ENCODE results near the gene SMCO2. TPM values are rescaled to one million over a fixed set of nuclear protein-coding genes. Genes with fewer than 3 reads are reported as not detected.

The SMCO2 gene
- total RNA-seq, 1 donor = not detected

GRCh38 chr12:27534060-27534764 lies 87.7 kb downstream of the SMCO2 start:
- no peak overlapping the region for H3K4me3 ChIP-seq (ENCODE audit: low read depth, low read length)
- TF ChIP-seq CTCF (IDR thresholded peaks at IDR 0.05; ENCODE audit: insufficient read depth, low read length) = no peak
- DNase-seq (ENCODE audit: low read depth) = no peak

- H3K4me3 ChIP-seq (ENCODE audit: low read depth, low read length) = no peak overlapping the region
- no peak for TF ChIP-seq CTCF (IDR thresholded peaks at IDR 0.05; ENCODE audit: insufficient read depth, low read length)
- DNase-seq (ENCODE audit: low read depth) = no peak
Observed at GRCh38 chr12:27534765-27535161, 88.2 kb downstream of the SMCO2 start.

GRCh38 chr12:27535318-27535717 lies 88.8 kb downstream of the SMCO2 start:
- H3K4me3 ChIP-seq (ENCODE audit: low read depth, low read length) = no peak overlapping the region
- DNase-seq (ENCODE audit: low read depth) = no peak
- no peak for TF ChIP-seq CTCF (IDR thresholded peaks at IDR 0.05; ENCODE audit: insufficient read depth, low read length)

DNA sequence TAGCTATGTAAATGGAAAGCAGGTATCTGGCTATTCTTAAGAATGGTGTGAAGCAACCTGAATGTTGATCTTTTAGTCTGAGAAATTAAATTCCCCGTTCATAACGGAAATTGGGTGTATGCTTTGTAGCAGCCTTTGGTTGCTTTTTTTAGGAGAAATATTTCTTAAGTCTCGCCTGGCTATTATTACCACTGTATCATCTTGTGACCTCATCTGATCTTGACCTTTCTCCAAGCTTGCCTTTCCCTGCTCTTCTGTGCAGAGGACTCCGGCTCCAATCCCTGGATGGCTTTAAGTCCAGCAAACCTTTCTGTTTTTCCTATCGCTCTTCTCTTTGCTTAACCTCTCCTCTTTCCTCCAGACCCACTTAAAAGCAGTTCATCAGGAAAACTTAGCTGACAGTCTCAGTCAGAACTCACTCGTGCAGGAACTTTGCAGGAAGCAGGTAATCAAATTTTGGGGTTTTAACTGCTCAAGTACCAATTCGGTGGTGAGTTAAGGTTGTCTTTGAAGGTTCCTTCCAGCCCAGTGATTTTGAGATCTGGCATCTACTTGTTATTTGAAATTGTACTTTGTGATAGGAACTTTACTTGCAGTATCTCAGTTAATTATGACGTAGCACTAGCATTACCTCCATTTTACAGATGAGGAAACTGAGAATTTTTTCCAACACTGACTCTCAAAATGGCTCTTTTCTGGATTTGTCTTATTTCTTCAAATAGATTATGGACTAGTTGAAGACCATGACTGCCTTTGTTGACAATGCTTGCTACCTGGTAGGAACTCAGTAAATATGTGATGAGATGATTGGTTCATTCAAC lies 91.5 kb downstream of the SMCO2 start:
- TF ChIP-seq CTCF (IDR thresholded peaks at IDR 0.05; ENCODE audit: insufficient read depth, low read length) = no peak
- DNase-seq (ENCODE audit: low read depth) = peak; percentile 51
- no peak overlapping the region for H3K4me3 ChIP-seq (ENCODE audit: low read depth, low read length)

DNA sequence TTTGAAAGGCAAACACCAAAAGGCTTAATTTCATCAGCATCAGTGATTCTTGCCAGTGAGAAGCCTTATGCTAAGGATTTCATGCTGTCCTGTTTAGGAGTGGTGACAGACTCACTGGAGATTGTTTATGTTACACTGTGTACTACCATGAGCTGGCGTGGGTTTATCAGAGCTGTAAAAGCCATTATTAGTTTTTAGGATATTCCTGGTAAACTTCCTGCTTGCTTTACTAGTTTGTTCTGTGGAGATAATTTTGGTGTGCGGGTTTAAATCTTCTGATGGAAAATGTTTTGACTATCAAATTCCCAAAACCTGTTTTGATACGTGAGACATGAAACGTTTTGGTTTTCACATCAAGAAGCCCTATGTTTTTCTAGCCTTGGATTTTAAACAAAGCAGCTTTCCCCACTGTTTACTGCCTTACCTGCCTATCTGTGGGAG lies 92.7 kb downstream of the SMCO2 start:
- H3K4me3 ChIP-seq (ENCODE audit: low read depth, low read length) = no peak overlapping the region
- peak; percentile 49 for DNase-seq (ENCODE audit: low read depth)
- no peak for TF ChIP-seq CTCF (IDR thresholded peaks at IDR 0.05; ENCODE audit: insufficient read depth, low read length)

- no peak overlapping the region for H3K4me3 ChIP-seq (ENCODE audit: low read depth, low read length)
- TF ChIP-seq CTCF (IDR thresholded peaks at IDR 0.05; ENCODE audit: insufficient read depth, low read length) = no peak
- no peak for DNase-seq (ENCODE audit: low read depth)
Observed at GRCh38 chr12:27541031-27541719, 94.6 kb downstream of the SMCO2 start.

Data from fibroblast of the aortic adventitia (primary cell).